ENCODE results near the gene GAB2. TPM values are rescaled to one million over a fixed set of nuclear protein-coding genes. Genes with fewer than 3 reads are reported as not detected.

GAB2 gene
- polyA plus RNA-seq, 2 of the 4 experiments (the other 2 are of a cell fraction) = 2.8 to 4.7 TPM

DNA sequence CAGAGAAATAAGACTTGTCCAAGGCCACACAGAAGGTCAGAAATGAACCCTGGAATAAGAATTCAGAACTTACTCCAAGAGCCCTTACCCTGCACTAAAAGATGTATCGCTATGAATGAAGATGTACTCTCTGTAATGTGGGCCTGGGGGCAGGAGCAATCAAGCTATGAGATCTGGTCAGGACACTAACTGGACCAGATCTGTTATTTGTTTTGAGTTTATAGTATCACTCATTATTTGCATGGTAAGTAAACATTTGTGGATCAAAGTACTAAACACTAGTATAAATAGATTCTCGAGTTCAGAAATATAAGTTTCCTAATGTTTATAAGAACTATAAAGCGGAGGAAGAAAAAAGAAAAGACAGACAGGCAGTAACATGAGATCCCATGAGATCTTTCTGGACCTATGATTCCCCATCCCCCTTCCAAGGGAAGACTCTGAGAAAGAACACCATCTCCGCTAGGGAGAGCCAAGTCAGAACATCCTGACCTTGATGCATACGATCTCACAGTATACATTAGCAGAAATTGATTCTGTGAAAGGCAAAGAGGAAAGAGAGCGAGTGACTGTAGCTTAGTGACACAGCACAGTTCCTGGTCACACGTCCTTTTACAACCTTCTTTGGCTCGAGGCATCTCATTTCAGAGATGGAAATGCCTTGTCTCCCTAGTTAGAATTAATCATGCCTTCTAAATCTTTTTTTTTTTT lies 157.7 kb downstream of the GAB2 start:
- Histone ChIP-seq H3K27ac (no peak overlapping the region), H3K9me3 (no peaks in the 10 kb centered on the region), H3K4me1 (no peaks in the 10 kb centered on the region), H3K4me2 (no peak overlapping the region), H3K4me3 (no peak overlapping the region)
- DNase-seq (ENCODE audit: low read depth in 1 of 2, low spot score in 1 of 2) = no peak
- ChIA-PET CTCF (interaction anchor here (0.7 to 1.2 kb wide), 2 partner anchors 32 to 305 kb away, joined by 3 to 5 read pairs; no protein-coding TSS in a partner anchor), POLR2A (interaction anchor here (0.7 kb wide), 2 partner anchors 133 to 165 kb away, joined by 4 read pairs; no protein-coding TSS in a partner anchor)
- no peak for FAIRE-seq
- no peak for TF ChIP-seq NFE2L2 (conservative IDR thresholded peaks at IDR 0.05; ENCODE audit: low read length)
- TF ChIP-seq JUN (IDR thresholded peaks at IDR 0.05) = no peak
- TF ChIP-seq RAD21 (conservative IDR thresholded peaks at IDR 0.05 in 1 of 2, IDR thresholded peaks at IDR 0.05 in 1 of 2) = no peak
- TF ChIP-seq USF2 (IDR thresholded peaks at IDR 0.05) = no peak
- no peak for TF ChIP-seq RARB (CRISPR knock-in tag; IDR thresholded peaks at IDR 0.05)
- TF ChIP-seq EHMT2 (IDR thresholded peaks at IDR 0.05; ENCODE audit: low read depth) = no peak
- no peak for TF ChIP-seq FOXS1 (CRISPR knock-in tag; IDR thresholded peaks at IDR 0.05)
- no peak for TF ChIP-seq PBX3 (IDR thresholded peaks at IDR 0.05)
- no peak for TF ChIP-seq RCOR1 (IDR thresholded peaks at IDR 0.05; ENCODE audit: low read depth, low read length)
- ATAC-seq = no peak
- WGBS (ENCODE audit: missing lambda C conversion rate) = 71% methylated on average over 8 of the region's 8 CpGs

DNA sequence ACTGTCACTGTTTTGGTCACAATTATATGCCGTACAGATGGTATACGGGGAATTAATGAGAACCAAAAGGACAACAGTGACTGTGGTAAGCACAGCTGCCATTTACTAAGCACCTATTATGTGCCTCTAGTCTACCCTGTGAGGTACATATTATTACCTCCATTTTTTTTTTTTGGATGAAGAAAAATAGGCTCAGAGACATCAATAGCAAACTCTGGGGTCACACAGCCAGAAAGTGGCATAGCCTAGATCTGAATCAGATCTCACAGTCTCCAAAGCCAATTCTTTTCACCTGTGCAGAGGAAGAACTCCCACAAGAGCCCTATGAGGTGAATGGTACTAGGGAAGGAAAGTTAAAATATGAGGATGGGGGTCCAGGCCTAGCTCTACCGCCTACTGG lies 160.0 kb downstream of the GAB2 start:
- ChIA-PET CTCF (interaction anchor here (0.8 to 1.2 kb wide), 2 partner anchors 8 to 12 kb away, joined by 3 read pairs; no protein-coding TSS in a partner anchor), POLR2A (no interaction called here)
- H3K9me3 ChIP-seq = no peaks in the 10 kb centered on the region
- H3K27ac ChIP-seq = no peak overlapping the region
- DNase-seq (ENCODE audit: low read depth in 1 of 2, low spot score in 1 of 2) (no peak), ATAC-seq (no peak), FAIRE-seq (no peak)
- H3K4me3 ChIP-seq = no peak overlapping the region
- H3K4me1 ChIP-seq = no peaks in the 10 kb centered on the region
- 91% methylated on average over 3 of the region's 3 CpGs for WGBS (ENCODE audit: missing lambda C conversion rate)
- no peak for TF ChIP-seq POLR2A (IDR thresholded peaks at IDR 0.05; ENCODE audit: low read length)
- TF ChIP-seq RFX5 (IDR thresholded peaks at IDR 0.05) = no peak
- TF ChIP-seq CBX2 (IDR thresholded peaks at IDR 0.05; ENCODE audit: borderline replicate concordance, low read depth) = no peak
- TF ChIP-seq HOXB13 (CRISPR knock-in tag; IDR thresholded peaks at IDR 0.05; ENCODE audit: low read depth) = no peak
- no peak for TF ChIP-seq RCOR1 (IDR thresholded peaks at IDR 0.05; ENCODE audit: low read depth, low read length)
- TF ChIP-seq, protein P1, sequence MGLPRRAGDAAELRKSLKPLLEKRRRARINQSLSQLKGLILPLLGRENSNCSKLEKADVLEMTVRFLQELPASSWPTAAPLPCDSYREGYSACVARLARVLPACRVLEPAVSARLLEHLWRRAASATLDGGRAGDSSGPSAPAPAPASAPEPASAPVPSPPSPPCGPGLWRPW (IDR thresholded peaks at IDR 0.05) = no peak
- TF ChIP-seq KDM1A (IDR thresholded peaks at IDR 0.05; ENCODE audit: low read depth) = no peak
- no peak for TF ChIP-seq HOXA7 (CRISPR knock-in tag; IDR thresholded peaks at IDR 0.05)
- TF ChIP-seq ZC3H11A (IDR thresholded peaks at IDR 0.05) = no peak
- H3K4me2 ChIP-seq = no peak overlapping the region

DNA sequence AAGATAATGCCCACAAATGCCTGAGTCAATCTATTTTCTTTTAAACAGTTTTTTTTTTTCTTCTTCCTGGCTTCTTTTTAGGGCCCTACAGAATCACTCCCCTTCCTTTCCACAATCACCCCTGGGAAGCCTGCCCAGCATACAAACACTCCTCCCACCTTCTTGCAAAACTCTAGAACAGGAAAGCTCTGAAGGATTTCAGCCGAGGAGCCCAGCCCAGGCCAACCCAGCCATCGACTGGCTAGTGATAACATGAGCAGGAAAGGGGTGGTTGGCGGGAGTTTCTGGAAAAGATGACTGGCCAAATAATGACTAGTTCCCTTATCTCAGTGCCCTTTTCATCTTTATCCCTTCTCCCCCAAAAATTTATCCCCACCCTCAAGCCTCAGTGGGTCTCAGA lies 160.7 kb downstream of the GAB2 start:
- Histone ChIP-seq H3K4me2 (no peak overlapping the region), H3K9me3 (no peaks in the 10 kb centered on the region), H3K4me3 (no peak overlapping the region), H3K4me1 (no peaks in the 10 kb centered on the region), H3K27ac (no peak overlapping the region)
- no peak for TF ChIP-seq PHF8 (IDR thresholded peaks at IDR 0.05; ENCODE audit: borderline replicate concordance, low read depth)
- TF ChIP-seq SREBF2 (IDR thresholded peaks at IDR 0.05) = no peak
- no peak for TF ChIP-seq FOSB (CRISPR knock-in tag; IDR thresholded peaks at IDR 0.05)
- no peak for TF ChIP-seq HEYL (CRISPR knock-in tag; IDR thresholded peaks at IDR 0.05)
- no peak for TF ChIP-seq POLR2AphosphoS2 (conservative IDR thresholded peaks at IDR 0.05; ENCODE audit: low read length)
- TF ChIP-seq KDM5A (IDR thresholded peaks at IDR 0.05) = no peak
- TF ChIP-seq E2F6 (IDR thresholded peaks at IDR 0.05; ENCODE audit: borderline replicate concordance, low read depth) = no peak
- no peak for TF ChIP-seq NFE2L2 (conservative IDR thresholded peaks at IDR 0.05; ENCODE audit: low read length)
- no peak for TF ChIP-seq CBX8 (IDR thresholded peaks at IDR 0.05)
- DNase-seq (ENCODE audit: low read depth in 1 of 2, low spot score in 1 of 2) = no peak
- FAIRE-seq = no peak
- ChIA-PET POLR2A (interaction anchor here (0.7 kb wide), 1 partner anchor 69 kb away, joined by 3 read pairs; the partner anchor contains the start of gene KCTD21), CTCF (interaction anchor here (0.6 to 1.2 kb wide), 3 partner anchors 9 to 1150 kb away, joined by 3 to 5 read pairs (median 3); no protein-coding TSS in a partner anchor)
- WGBS (ENCODE audit: missing lambda C conversion rate) = 74% methylated on average over 3 of the region's 3 CpGs
- no peak for ATAC-seq
